Panc1 (cell line): ENCODE measurements around the gene MTF1.

Experiments used
- CTCF ChIP-seq: fragments of 450-650 bp; IDR thresholded peaks from 2 replicates; pipeline ENCODE4 v1.5.1; 2017; ENCODE audit warnings: mild to moderate bottlenecking
- POLR2AphosphoS5 ChIP-seq: IDR thresholded peaks from 2 replicates; pipeline ENCODE4 v1.6.1; 2012; ENCODE audit warnings: mild to moderate bottlenecking, low read depth, low read length, moderate library complexity
- REST ChIP-seq, 2 experiments: IDR thresholded peaks; 2 replicates each; pipeline ENCODE4 v1.6.1; 2011 to 2012; ENCODE audit warnings: low read depth in 2 of 2, control low read depth in 1 of 2, low read length in 1 of 2, mild to moderate bottlenecking in 1 of 2, moderate library complexity in 1 of 2; ENCODE audit not compliant: insufficient read depth in 1 of 2

GRCh38 chr1:37807220-37807554 lies 52.2 kb downstream of the MTF1 start:
- no peak for TF ChIP-seq CTCF
- no peak for TF ChIP-seq REST (IDR thresholded peaks at IDR 0.05; ENCODE audit: insufficient read depth in 1 of 2, low read depth in 2 of 2, low read length in 1 of 2)
- no peak for TF ChIP-seq POLR2AphosphoS5
